ENCODE results near the gene ZC3H18. TPM values are rescaled to one million over a fixed set of nuclear protein-coding genes. Genes with fewer than 3 reads are reported as not detected.

The ZC3H18 gene
- total and polyA plus RNA-seq, 2 of the 4 experiments (the other 2 are of a cell fraction) = 3.4 to 21.3 TPM

- Histone ChIP-seq H2AK9ac (replicated peaks; ENCODE audit: low read depth, low read length, poor library complexity) (no peak overlapping the region), H3K4me2 (ENCODE audit: low read depth, low read length) (no peak overlapping the region), H3K79me1 (ENCODE audit: low read depth in 1 of 2, low read length in 2 of 2) (no peaks in the 10 kb centered on the region), H3K9me3 (ENCODE audit: control insufficient read depth, insufficient read depth, low read length) (no peaks in the 10 kb centered on the region), H2AK5ac (ENCODE audit: low read depth, low read length) (no peak overlapping the region), H3K9ac (ENCODE audit: low read depth, low read length) (no peak overlapping the region), H3K4me3 (ENCODE audit: insufficient read depth, low read depth, low read length) (no peak overlapping the region), H4K5ac (ENCODE audit: low read depth, low read length) (no peak overlapping the region), H4K8ac (ENCODE audit: low read depth in 2 of 2, low read length in 2 of 2) (no peak overlapping the region), H2BK5ac (ENCODE audit: low read depth, low read length, poor library complexity, severe bottlenecking) (no peak overlapping the region), H2BK120ac (ENCODE audit: low read depth, low read length) (no peak overlapping the region), H4K20me1 (ENCODE audit: insufficient read depth, low read length) (0 out of 2 replicates have a peak, but pooled peaks cover 9% of the 10 kb centered on the region), H2BK15ac (ENCODE audit: low read depth, low read length) (no peak overlapping the region), H3K27me3 (ENCODE audit: control insufficient read depth, insufficient read depth, low read length) (no peaks in the 10 kb centered on the region; the same call in 1 of the 2 replicates), H3K14ac (replicated peaks; ENCODE audit: low read depth, low read length) (no peak overlapping the region), H3K36me3 (ENCODE audit: control insufficient read depth, insufficient read depth, low read length) (peaks cover 7% of the 10 kb centered on the region; the same call in 1 of the 2 replicates), H3K27ac (ENCODE audit: insufficient read depth, low read length) (no peak overlapping the region), H2AFZ (replicated peaks; ENCODE audit: low read length, poor library complexity) (no peak overlapping the region), H3K9me1 (ENCODE audit: insufficient read depth, low read length) (no peaks in the 10 kb centered on the region), H3K4me1 (ENCODE audit: control insufficient read depth, insufficient read depth, low read length) (no peaks in the 10 kb centered on the region), H2BK20ac (ENCODE audit: low read depth, low read length) (no peak overlapping the region), H3K4ac (ENCODE audit: low read depth, low read length) (no peak overlapping the region), H4K91ac (ENCODE audit: insufficient read depth, low read depth, low read length) (no peak overlapping the region), H3K18ac (ENCODE audit: low read depth, low read length) (no peak overlapping the region), H3K56ac (ENCODE audit: extremely low read depth, insufficient read depth, low read length) (no peak overlapping the region), H3K23ac (ENCODE audit: low read depth, low read length) (no peak overlapping the region)
- in situ Hi-C loops (cut with MboI; ENCODE audit: low sequenced_read_pairs) (no loop called here), intact Hi-C loops (cut with micrococcal nuclease) (no loop called here), dilution Hi-C loops (cut with HindIII; ENCODE audit: low sequenced_read_pairs, unreplicated experiment) (no loop called here)
- ATAC-seq (ENCODE audit: low read depth) = no peak
- CTCF ChIA-PET = interaction anchor here (0.6 kb wide), 1 partner anchor 214 kb away, joined by 3 read pairs; no protein-coding TSS in a partner anchor
- POLR2A ChIA-PET (ENCODE audit: unreplicated experiment) = no interaction called here
- 92% methylated on average over 7 of the region's 13 CpGs; no CpG with 5 or more reads in 1 of the 2 experiments for WGBS, 2 experiments (ENCODE audit: extremely low coverage in 2 of 2, insufficient read length in 1 of 2)
- TF ChIP-seq RCOR1 (IDR thresholded peaks at IDR 0.05; ENCODE audit: insufficient replicate concordance, low read length) (no peak), MAFK (IDR thresholded peaks at IDR 0.05; ENCODE audit: low read depth, low read length) (no peak), USF2 (IDR thresholded peaks at IDR 0.05; ENCODE audit: low read depth, low read length) (no peak), CEBPB (IDR thresholded peaks at IDR 0.05; ENCODE audit: low read depth, low read length) (no peak)
- no TSS peak for BruUV-seq (replicated peaks)
- DNase-seq = no peak
Measured at GRCh38 chr16:88677721-88678120, 107.5 kb downstream of the ZC3H18 start.
